ENCODE results near the gene SIRT5.

- TF ChIP-seq CTCF (conservative IDR thresholded peaks at IDR 0.05; ENCODE audit: low read depth, low read length) (no peak), EZH2 (IDR thresholded peaks at IDR 0.05; ENCODE audit: low read length, unreplicated experiment) (no peak), EZH2phosphoT487 (IDR thresholded peaks at IDR 0.05; ENCODE audit: borderline replicate concordance, low read length) (no peak)
Measured at GRCh38 chr6:13586603-13587542, 12.5 kb downstream of the SIRT5 start.

Measured in PC-3 (cell line).